Measurements from ENCODE around the gene MOG.
A peak's percentile ranks its signal among the peaks of the same experiment; 100 is the strongest.
"Not testable (repeated sequence)": the region's sequence is repeated elsewhere in the genome, so short reads cannot be mapped to it uniquely, and the experiment has no call there.

Gene MOG

GRCh38 chr6:29641430-29642148 is 15.3 kb upstream of the MOG start:
- no peak for DNase-seq (ENCODE audit: low read depth)

- no peak for DNase-seq (ENCODE audit: low read depth)
Measured at GRCh38 chr6:29647927-29648642, 8.8 kb upstream of the MOG start.

GRCh38 chr6:29649701-29650673 is 6.9 kb upstream of the MOG start:
- DNase-seq (ENCODE audit: low read depth) = peak; percentile 92

- no peak for DNase-seq (ENCODE audit: low read depth)
Measured at GRCh38 chr6:29651413-29652197, 5.3 kb upstream of the MOG start.

GRCh38 chr6:29652198-29652584 is 4.7 kb upstream of the MOG start:
- DNase-seq (ENCODE audit: low read depth) = no peak

- DNase-seq (ENCODE audit: low read depth) = no peak
Measured at GRCh38 chr6:29653452-29654038, 3.3 kb upstream of the MOG start.

GRCh38 chr6:29655658-29656057 is 1.2 kb upstream of the MOG start:
- DNase-seq (ENCODE audit: low read depth) = no peak

- no peak for DNase-seq (ENCODE audit: low read depth)
Measured at GRCh38 chr6:29656157-29656556, 735 bp upstream of the MOG start.

- no peak for DNase-seq (ENCODE audit: low read depth)
Measured at GRCh38 chr6:29661071-29661470, 4.2 kb downstream of the MOG start.

GRCh38 chr6:29661502-29662141 is 4.7 kb downstream of the MOG start:
- not testable (repeated sequence) for DNase-seq (ENCODE audit: low read depth)

GRCh38 chr6:29663300-29664042 is 6.6 kb downstream of the MOG start:
- DNase-seq (ENCODE audit: low read depth) = no peak

- DNase-seq (ENCODE audit: low read depth) = no peak
Measured at GRCh38 chr6:29665942-29666825, 9.3 kb downstream of the MOG start.

- no peak for DNase-seq (ENCODE audit: low read depth)
Measured at GRCh38 chr6:29666826-29667130, 9.9 kb downstream of the MOG start.

GRCh38 chr6:29667158-29667557 is 10.3 kb downstream of the MOG start:
- DNase-seq (ENCODE audit: low read depth) = no peak

GRCh38 chr6:29671026-29671425 is 14.1 kb downstream of the MOG start:
- DNase-seq (ENCODE audit: low read depth) = no peak

GRCh38 chr6:29672116-29672515 is 15.2 kb downstream of the MOG start:
- not testable (repeated sequence) for DNase-seq (ENCODE audit: low read depth)

GRCh38 chr6:29673161-29673560 is 16.3 kb downstream of the MOG start:
- DNase-seq (ENCODE audit: low read depth) = no peak

GRCh38 chr6:29674008-29674407 is 17.1 kb downstream of the MOG start:
- no peak for DNase-seq (ENCODE audit: low read depth)

GRCh38 chr6:29675561-29675960 is 18.7 kb downstream of the MOG start:
- no peak for DNase-seq (ENCODE audit: low read depth)

All from activated T-cell treated with anti-CD3 and anti-CD28 coated beads for 48 hours (primary cell).